Endometrium (tissue), 2 donors: ENCODE measurements around the gene ANKRD9.
"Not testable (repeated sequence)": the region's sequence is repeated elsewhere in the genome, so short reads cannot be mapped to it uniquely, and the experiment has no call there.

Experiments used
- FAIRE-seq: peaks from 2 replicates; lab custom pipeline; 2012; peaks lifted over from hg19 to GRCh38; lab: Jason Lieb, UNC
- donor health status: control.
- donor health status: control.

Gene ANKRD9, protein sequence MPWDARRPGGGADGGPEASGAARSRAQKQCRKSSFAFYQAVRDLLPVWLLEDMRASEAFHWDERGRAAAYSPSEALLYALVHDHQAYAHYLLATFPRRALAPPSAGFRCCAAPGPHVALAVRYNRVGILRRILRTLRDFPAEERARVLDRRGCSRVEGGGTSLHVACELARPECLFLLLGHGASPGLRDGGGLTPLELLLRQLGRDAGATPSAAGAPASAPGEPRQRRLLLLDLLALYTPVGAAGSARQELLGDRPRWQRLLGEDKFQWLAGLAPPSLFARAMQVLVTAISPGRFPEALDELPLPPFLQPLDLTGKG

DNA sequence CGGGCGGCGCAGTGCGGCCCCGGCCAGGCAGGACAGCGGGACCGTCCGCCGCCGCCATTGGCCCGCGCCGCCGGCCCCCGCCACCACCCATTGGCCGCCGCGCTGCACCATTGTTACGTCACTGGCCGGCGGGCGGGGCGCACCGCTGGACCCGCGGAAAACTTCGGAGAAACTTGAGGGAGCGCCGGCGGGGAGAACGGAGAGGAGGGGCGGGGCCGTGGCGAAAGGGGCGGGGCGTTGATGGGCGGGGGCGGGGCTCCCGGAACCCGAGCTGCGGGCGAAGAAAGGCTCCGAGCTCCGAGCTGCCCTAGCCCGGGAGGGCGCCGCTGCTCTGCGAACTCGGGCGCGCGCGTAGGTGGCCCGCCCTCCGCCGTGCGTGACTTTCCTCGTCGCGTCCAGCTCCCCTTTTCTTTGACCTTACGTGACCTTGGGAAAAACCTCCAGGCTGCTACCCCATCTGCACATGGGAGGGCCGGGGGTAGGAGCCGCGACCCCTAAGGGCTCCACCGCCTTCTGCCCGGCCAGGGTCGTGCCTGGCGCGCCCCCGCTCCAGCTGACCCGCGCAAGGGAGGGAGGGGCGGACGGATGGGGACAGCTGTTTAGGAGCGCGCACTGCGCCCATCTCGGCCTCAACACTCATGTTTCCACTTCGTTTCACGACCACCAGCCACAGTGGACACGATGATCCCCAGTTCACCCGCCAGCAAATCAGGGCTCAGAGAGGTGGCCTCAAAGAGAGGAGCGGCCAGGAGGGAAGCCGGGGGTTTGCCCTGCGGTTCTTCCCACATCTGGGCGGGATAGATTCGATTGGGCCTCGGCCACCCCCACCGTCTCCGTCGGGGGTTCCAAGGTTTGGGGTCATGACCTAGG lies at the start of gene ANKRD9:
Gene ANKRD9 (minus strand): TSS at position 31 of the 870 bp plus-strand sequence. CDS start 1,887 bp downstream, outside the sequence.
- no peak for FAIRE-seq

GRCh38 chr14:102558556-102558955 lies 49.0 kb upstream of the ANKRD9 start:
- no peak for FAIRE-seq

GRCh38 chr14:102557434-102558226 lies 48.1 kb upstream of the ANKRD9 start:
- no peak for FAIRE-seq

GRCh38 chr14:102556098-102556677 lies 46.6 kb upstream of the ANKRD9 start:
- no peak for FAIRE-seq

- FAIRE-seq: no peak
These were observed 45.5 kb upstream of the ANKRD9 start for GRCh38 chr14:102554821-102555819.

- FAIRE-seq: no peak
These were observed 42.6 kb upstream of the ANKRD9 start for GRCh38 chr14:102551995-102552705.

GRCh38 chr14:102550927-102551401 lies 41.4 kb upstream of the ANKRD9 start:
- not testable (repeated sequence) for FAIRE-seq

- FAIRE-seq: peak; percentile 51
These were observed 39.2 kb upstream of the ANKRD9 start for GRCh38 chr14:102548616-102549240.

GRCh38 chr14:102545461-102546265 lies 36.1 kb upstream of the ANKRD9 start:
- FAIRE-seq: peak; percentile 58

DNA sequence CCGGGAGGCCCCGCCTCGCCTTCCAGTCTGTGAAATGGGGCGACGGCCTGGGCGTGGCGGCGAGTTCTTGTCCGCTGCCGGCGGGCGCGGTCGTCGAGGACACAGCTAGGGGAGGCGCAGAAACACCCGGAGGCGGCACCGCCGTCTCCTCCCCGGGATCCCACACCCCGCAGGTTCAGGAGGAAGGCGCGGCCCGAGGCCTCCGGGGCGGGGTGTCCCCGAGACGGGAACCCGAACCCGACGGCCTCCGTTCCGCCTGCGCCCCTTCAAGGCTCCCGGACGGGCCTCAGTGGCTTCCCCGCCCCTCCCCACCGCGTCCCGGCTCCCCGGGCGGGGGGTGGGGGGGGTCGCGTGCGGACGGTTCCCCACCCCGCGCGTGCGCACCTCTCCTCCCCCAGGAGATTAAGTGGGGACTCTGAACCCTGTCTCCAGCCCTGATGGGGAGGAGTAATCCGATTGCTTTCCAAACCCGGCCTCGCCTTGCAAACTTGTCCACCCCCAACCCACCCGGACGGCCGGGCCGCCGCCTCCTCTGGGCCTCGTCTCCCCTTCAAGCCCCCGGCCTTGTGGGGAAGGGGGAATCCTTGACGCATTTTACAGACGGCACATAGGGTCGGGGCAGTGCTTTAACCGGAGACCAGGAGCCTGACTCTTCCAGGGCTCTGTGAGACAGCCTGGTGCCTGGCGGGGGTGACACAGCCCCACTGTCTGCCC lies 35.3 kb upstream of the ANKRD9 start:
- no peak for FAIRE-seq

GRCh38 chr14:102544046-102544746 lies 34.6 kb upstream of the ANKRD9 start:
- FAIRE-seq: no peak

GRCh38 chr14:102541771-102542170 lies 32.2 kb upstream of the ANKRD9 start:
- FAIRE-seq: no peak

DNA sequence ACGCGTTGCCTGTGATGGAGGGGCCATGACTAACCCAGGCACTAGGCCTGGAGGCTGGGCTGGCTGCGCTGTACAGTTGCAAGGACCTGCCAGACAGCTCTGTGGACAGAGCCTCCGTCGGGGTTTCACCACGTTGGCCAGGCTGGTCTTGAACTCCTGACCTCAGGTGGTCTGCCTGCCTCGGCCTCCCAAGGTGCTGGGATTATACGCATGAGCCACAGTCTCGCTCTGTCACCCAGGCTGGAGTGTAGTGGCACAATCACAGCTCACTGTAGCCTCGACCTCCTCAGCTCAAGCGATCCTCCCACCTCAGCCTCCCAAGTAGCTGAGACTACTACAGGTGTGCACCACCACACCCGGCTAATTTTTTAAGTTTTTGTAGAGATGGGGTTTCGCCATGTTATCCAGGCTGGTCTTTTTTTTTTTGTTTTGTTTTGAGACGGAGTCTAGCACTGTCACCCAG lies 31.5 kb upstream of the ANKRD9 start:
- not testable (repeated sequence) for FAIRE-seq

GRCh38 chr14:102540315-102541028 lies 30.9 kb upstream of the ANKRD9 start:
- FAIRE-seq: no peak

- FAIRE-seq: no peak
These were observed 30.2 kb upstream of the ANKRD9 start for GRCh38 chr14:102539544-102540314.
